ENCODE results near the gene CYSLTR2. TPM values are rescaled to one million over a fixed set of nuclear protein-coding genes. Genes with fewer than 3 reads are reported as not detected.
"Not testable (repeated sequence)": the region's sequence is repeated elsewhere in the genome, so short reads cannot be mapped to it uniquely, and the experiment has no call there.

Gene CYSLTR2
- polyA plus RNA-seq, 4 donors = 0.46 to 0.66 (median 0.53) TPM

- DNase-seq (ENCODE audit: low read depth in 4 of 4, low spot score in 3 of 4) = no peak
Observed at GRCh38 chr13:48644141-48644540, 9.6 kb upstream of the CYSLTR2 start.

GRCh38 chr13:48644951-48645350 is 8.8 kb upstream of the CYSLTR2 start:
- DNase-seq (ENCODE audit: low read depth in 4 of 4, low spot score in 3 of 4) = no peak

- DNase-seq (ENCODE audit: low read depth in 4 of 4, low spot score in 3 of 4) = no peak
Observed at GRCh38 chr13:48645845-48646244, 7.9 kb upstream of the CYSLTR2 start.

- no peak for DNase-seq (ENCODE audit: low read depth in 4 of 4, low spot score in 3 of 4)
Observed at GRCh38 chr13:48646791-48647190, 6.9 kb upstream of the CYSLTR2 start.

- DNase-seq (ENCODE audit: low read depth in 4 of 4, low spot score in 3 of 4) = no peak
Observed at GRCh38 chr13:48647625-48648024, 6.1 kb upstream of the CYSLTR2 start.

GRCh38 chr13:48648446-48648845 is 5.3 kb upstream of the CYSLTR2 start:
- no peak for DNase-seq (ENCODE audit: low read depth in 4 of 4, low spot score in 3 of 4)

GRCh38 chr13:48652851-48653471 is 768 bp upstream of the CYSLTR2 start:
- no peak for DNase-seq (ENCODE audit: low read depth in 4 of 4, low spot score in 3 of 4)

GRCh38 chr13:48654511-48654910 is 782 bp downstream of the CYSLTR2 start:
- DNase-seq (ENCODE audit: low read depth in 4 of 4, low spot score in 3 of 4) = no peak

- DNase-seq (ENCODE audit: low read depth in 4 of 4, low spot score in 3 of 4) = no peak
Observed at GRCh38 chr13:48655291-48655690, 1.6 kb downstream of the CYSLTR2 start.

GRCh38 chr13:48656608-48657007 is 2.9 kb downstream of the CYSLTR2 start:
- no peak for DNase-seq (ENCODE audit: low read depth in 4 of 4, low spot score in 3 of 4)

GRCh38 chr13:48660361-48661076 is 6.8 kb downstream of the CYSLTR2 start:
- DNase-seq (ENCODE audit: low read depth in 4 of 4, low spot score in 3 of 4) = no peak

GRCh38 chr13:48661107-48661506 is 7.4 kb downstream of the CYSLTR2 start:
- no peak for DNase-seq (ENCODE audit: low read depth in 4 of 4, low spot score in 3 of 4)

GRCh38 chr13:48662226-48662625 is 8.5 kb downstream of the CYSLTR2 start:
- DNase-seq (ENCODE audit: low read depth in 4 of 4, low spot score in 3 of 4) = no peak

- DNase-seq (ENCODE audit: low read depth in 4 of 4, low spot score in 3 of 4) = no peak
Observed at GRCh38 chr13:48667136-48667535, 13.4 kb downstream of the CYSLTR2 start.

GRCh38 chr13:48671421-48671820 is 17.7 kb downstream of the CYSLTR2 start:
- DNase-seq (ENCODE audit: low read depth in 4 of 4, low spot score in 3 of 4) = not testable (repeated sequence)

GRCh38 chr13:48675247-48675646 is 21.5 kb downstream of the CYSLTR2 start:
- DNase-seq (ENCODE audit: low read depth in 4 of 4, low spot score in 3 of 4) = no peak

GRCh38 chr13:48678316-48678715 is 24.6 kb downstream of the CYSLTR2 start:
- no peak for DNase-seq (ENCODE audit: low read depth in 4 of 4, low spot score in 3 of 4)

GRCh38 chr13:48679941-48680680 is 26.4 kb downstream of the CYSLTR2 start:
- DNase-seq (ENCODE audit: low read depth in 4 of 4, low spot score in 3 of 4) = no peak

- no peak for DNase-seq (ENCODE audit: low read depth in 4 of 4, low spot score in 3 of 4)
Observed at GRCh38 chr13:48680756-48681392, 27.1 kb downstream of the CYSLTR2 start.

GRCh38 chr13:48681905-48682304 is 28.2 kb downstream of the CYSLTR2 start:
- no peak for DNase-seq (ENCODE audit: low read depth in 4 of 4, low spot score in 3 of 4)

- no peak for DNase-seq (ENCODE audit: low read depth in 4 of 4, low spot score in 3 of 4)
Observed at GRCh38 chr13:48682436-48682835, 28.7 kb downstream of the CYSLTR2 start.
